ENCODE measurements around the gene LRRC26. TPM values are rescaled to one million over a fixed set of nuclear protein-coding genes. Genes with fewer than 3 reads are reported as not detected.

The LRRC26 gene
- total and polyA plus RNA-seq, 7 donors = 0.68 to 6.3 (median 1.3) TPM; not detected in 3

DNA sequence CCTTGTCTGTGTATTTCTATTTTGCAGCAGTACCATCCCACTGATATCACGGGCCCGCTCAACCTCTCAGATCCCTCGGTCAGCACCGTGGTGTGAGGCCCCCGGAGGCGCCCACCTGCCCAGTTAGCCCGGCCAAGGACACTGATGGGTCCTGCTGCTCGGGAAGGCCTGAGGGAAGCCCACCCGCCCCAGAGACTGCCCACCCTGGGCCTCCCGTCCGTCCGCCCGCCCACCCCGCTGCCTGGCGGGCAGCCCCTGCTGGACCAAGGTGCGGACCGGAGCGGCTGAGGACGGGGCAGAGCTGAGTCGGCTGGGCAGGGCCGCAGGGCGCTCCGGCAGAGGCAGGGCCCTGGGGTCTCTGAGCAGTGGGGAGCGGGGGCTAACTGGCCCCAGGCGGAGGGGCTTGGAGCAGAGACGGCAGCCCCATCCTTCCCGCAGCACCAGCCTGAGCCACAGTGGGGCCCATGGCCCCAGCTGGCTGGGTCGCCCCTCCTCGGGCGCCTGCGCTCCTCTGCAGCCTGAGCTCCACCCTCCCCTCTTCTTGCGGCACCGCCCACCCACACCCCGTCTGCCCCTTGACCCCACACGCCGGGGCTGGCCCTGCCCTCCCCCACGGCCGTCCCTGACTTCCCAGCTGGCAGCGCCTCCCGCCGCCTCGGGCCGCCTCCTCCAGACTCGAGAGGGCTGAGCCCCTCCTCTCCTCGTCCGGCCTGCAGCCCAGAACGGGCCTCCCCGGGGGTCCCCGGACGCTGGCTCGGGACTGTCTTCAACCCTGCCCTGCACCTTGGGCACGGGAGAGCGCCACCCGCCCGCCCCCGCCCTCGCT, 1.9 kb downstream of the LRRC26 start:
- H3K4me3 ChIP-seq = peak overlapping the region in 3 of 4 donors; percentile 27 to 42 (median 37)
- no peaks in the 10 kb centered on the region for H3K36me3 ChIP-seq
- peaks cover 0 to 36% (median 35%) of the 10 kb centered on the region in 4 donors for H3K4me1 ChIP-seq
- no peaks in the 10 kb centered on the region for H3K9me3 ChIP-seq
- no peak for TF ChIP-seq POLR2A (IDR thresholded peaks at IDR 0.05)
- TF ChIP-seq, protein P1, sequence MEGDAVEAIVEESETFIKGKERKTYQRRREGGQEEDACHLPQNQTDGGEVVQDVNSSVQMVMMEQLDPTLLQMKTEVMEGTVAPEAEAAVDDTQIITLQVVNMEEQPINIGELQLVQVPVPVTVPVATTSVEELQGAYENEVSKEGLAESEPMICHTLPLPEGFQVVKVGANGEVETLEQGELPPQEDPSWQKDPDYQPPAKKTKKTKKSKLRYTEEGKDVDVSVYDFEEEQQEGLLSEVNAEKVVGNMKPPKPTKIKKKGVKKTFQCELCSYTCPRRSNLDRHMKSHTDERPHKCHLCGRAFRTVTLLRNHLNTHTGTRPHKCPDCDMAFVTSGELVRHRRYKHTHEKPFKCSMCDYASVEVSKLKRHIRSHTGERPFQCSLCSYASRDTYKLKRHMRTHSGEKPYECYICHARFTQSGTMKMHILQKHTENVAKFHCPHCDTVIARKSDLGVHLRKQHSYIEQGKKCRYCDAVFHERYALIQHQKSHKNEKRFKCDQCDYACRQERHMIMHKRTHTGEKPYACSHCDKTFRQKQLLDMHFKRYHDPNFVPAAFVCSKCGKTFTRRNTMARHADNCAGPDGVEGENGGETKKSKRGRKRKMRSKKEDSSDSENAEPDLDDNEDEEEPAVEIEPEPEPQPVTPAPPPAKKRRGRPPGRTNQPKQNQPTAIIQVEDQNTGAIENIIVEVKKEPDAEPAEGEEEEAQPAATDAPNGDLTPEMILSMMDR (IDR thresholded peaks at IDR 0.05) = no peak
- no peak for TF ChIP-seq POLR2AphosphoS5 (IDR thresholded peaks at IDR 0.05)
- TF ChIP-seq EP300 (IDR thresholded peaks at IDR 0.05) = no peak
- 3 to 7% methylated on average over 57 of the region's 57 CpGs for WGBS, 2 donors
- intact Hi-C loops (cut with DNase I) = no loop called here
- DNase-seq = no peak
- no peak overlapping the region for H3K27ac ChIP-seq
- peaks cover 75 to 100% (median 83%) of the 10 kb centered on the region in 3 donors for H3K27me3 ChIP-seq

DNA sequence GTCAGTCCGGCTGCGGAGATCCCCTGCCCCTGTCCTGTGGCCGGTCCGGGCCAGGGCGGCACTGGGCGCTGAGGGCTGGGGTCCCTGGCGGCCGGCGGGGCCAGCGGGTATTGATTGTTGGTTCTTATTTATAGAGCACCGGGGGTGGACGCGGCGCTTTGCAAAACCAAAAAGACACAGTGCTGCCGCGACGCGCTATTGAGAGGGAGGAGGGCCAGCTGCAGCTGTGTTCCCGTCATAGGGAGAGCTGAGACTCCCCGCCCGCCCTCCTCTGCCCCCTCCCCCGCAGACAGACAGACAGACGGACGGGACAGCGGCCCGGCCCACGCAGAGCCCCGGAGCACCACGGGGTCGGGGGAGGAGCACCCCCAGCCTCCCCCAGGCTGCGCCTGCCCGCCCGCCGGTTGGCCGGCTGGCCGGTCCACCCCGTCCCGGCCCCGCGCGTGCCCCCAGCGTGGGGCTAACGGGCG, 2.5 kb downstream of the LRRC26 start:
- Histone ChIP-seq H3K36me3 (no peaks in the 10 kb centered on the region), H3K27me3 (peaks cover 81 to 100% (median 89%) of the 10 kb centered on the region in 3 donors), H3K4me1 (peaks cover 0 to 42% (median 41%) of the 10 kb centered on the region in 4 donors), H3K27ac (no peak overlapping the region), H3K4me3 (no peak overlapping the region), H3K9me3 (no peaks in the 10 kb centered on the region)
- intact Hi-C loops (cut with DNase I) = no loop called here
- no peak for DNase-seq
- 14 to 25% methylated on average over 44 of the region's 44 CpGs for WGBS, 2 donors
- TF ChIP-seq, protein P1 (IDR thresholded peaks at IDR 0.05) = no peak
- no peak for TF ChIP-seq POLR2AphosphoS5 (IDR thresholded peaks at IDR 0.05)
- no peak for TF ChIP-seq EP300 (IDR thresholded peaks at IDR 0.05)
- TF ChIP-seq POLR2A (IDR thresholded peaks at IDR 0.05) = no peak

DNA sequence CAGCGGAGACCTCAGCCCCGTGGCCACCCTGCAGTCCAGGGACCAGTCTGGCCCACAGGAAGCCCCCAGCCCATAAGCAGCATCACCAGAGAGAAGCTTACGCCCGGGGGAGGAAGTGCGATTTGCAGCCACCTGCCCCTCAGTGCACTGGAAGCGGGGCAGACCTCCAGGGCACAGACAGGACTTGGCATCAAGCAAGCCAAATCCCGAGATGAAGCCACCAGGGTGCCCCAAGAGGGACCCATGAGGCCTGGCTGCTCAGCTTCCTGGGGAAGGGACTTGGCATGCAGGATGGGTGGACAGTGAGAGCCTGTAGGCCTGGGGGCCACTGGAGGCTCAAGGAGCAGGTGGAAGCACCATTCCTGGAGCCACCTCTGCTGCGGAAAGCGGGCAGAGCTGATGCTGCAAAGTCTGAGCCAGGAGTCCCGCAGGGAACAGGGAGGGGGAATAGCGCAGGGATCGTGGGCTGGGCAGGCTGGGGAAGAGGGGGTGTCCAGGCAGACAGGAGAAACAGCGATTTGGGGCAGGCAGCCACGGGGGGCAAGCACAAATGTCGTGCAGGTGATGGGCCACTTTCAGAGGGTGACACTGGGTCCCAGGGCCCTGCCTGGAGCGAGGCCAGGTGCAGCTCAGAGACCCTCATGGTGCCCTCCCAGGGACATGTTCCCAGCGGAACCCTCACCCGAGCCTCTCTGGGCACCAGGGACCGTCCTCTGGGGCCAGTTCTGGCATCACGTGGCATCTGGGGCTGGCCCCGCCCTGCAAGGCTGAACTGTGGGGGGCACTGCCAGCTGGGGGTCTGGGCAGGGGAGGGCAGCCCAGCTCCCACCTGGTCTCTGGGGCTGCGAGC, 3.2 kb downstream of the LRRC26 start:
- Histone ChIP-seq H3K27me3 (peaks cover 88 to 100% (median 96%) of the 10 kb centered on the region in 3 donors), H3K36me3 (no peaks in the 10 kb centered on the region), H3K27ac (no peak overlapping the region), H3K4me1 (peaks cover 0 to 49% (median 48%) of the 10 kb centered on the region in 4 donors), H3K4me3 (no peak overlapping the region), H3K9me3 (no peaks in the 10 kb centered on the region)
- 61 to 74% methylated on average over 22 of the region's 22 CpGs for WGBS, 2 donors
- intact Hi-C loops (cut with DNase I) = no loop called here
- DNase-seq = no peak
- TF ChIP-seq EP300 (IDR thresholded peaks at IDR 0.05) (no peak), POLR2A (IDR thresholded peaks at IDR 0.05) (no peak), POLR2AphosphoS5 (IDR thresholded peaks at IDR 0.05) (no peak)
- TF ChIP-seq, protein P1 (IDR thresholded peaks at IDR 0.05) = no peak

- Histone ChIP-seq H3K36me3 (no peaks in the 10 kb centered on the region), H3K27me3 (peaks cover 95 to 100% (median 100%) of the 10 kb centered on the region in 3 donors), H3K27ac (no peak overlapping the region), H3K9me3 (no peaks in the 10 kb centered on the region), H3K4me3 (no peak overlapping the region), H3K4me1 (peaks cover 0 to 54% (median 53%) of the 10 kb centered on the region in 4 donors)
- DNase-seq = no peak
- intact Hi-C loops (cut with DNase I) = no loop called here
- TF ChIP-seq POLR2A (IDR thresholded peaks at IDR 0.05) (no peak), EP300 (IDR thresholded peaks at IDR 0.05) (no peak)
- TF ChIP-seq, protein P1 (IDR thresholded peaks at IDR 0.05) = no peak
- WGBS, 2 donors = 84 to 89% methylated on average over 32 of the region's 32 CpGs
Observed at GRCh38 chr9:137165250-137165836, 4.5 kb downstream of the LRRC26 start.

Measured in sigmoid colon (tissue), 7 donors.